Middle frontal gyrus (tissue), 1 donor: ENCODE results near the gene GUCY2D.
"Not testable (repeated sequence)": the region's sequence is repeated elsewhere in the genome, so short reads cannot be mapped to it uniquely, and the experiment has no call there.

Experiments
- DNase-seq: peaks from one replicate; pipeline ENCODE4 v3.0.0-alpha.2; 2015; ENCODE audit warnings: low spot score; ENCODE audit errors: extremely low spot score

The GUCY2D gene

GRCh38 chr17:8016632-8017424 lies 14.4 kb downstream of the GUCY2D start:
- DNase-seq = no peak

DNA sequence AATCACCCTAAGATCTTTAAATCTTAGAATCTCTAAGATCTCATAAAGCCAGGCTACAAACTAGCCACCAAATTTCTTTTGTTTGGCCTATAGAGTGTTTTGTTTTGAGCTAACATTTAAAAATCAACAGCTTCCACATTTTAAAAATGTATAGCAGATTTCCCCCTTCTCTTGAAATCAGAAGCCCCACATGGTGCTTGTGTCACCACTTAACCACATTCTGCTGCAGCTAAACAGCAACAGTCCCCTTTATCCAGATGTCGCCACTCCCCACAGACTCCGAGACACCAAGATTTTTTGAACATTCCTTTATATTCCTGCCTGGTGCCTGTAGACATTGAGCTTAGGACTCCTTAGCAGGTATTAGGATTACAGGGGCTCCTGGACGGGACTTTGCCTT lies 16.0 kb downstream of the GUCY2D start:
- DNase-seq = no peak

GRCh38 chr17:8019166-8019565 lies 16.8 kb downstream of the GUCY2D start:
- DNase-seq = no peak

GRCh38 chr17:8019665-8020650 lies 17.5 kb downstream of the GUCY2D start:
- DNase-seq = no peak

DNA sequence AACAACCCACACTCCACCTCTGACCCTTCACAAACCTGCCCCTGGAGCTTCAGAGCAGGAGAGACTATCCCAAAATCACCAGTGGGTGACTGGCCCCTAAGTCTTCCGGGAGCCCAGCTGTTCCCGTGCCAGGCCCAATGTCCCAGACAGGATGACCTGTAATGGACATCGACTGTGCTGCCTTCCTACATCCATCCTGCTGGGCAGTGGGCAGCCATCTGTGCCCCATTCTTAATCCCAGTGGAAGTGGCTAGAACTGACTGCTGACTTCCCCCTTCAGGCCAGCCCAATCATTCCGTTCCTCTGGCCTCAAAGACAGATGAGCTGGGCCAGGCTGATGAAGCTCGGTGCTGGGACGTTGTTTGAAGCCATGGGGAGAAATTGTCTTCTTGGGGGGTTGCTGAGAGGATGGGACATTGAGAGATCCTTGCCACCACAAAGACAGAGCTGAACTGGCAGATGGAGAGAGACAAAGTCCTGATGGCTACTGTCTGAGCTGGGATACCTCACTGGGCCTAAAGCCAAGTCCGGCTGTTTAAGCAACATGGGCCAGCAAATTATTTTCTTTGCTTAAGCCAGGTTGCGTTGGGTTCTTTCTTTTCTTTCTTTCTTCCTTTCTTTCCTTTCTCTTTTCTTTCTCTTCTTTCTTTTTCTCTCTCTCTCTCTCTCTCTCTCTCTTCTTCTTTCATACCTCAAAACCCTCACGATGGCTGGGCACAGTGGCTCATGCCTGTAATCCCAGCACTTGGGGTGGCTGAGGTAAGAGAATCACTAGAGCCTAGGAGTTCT lies 18.6 kb downstream of the GUCY2D start:
- no peak for DNase-seq

DNA sequence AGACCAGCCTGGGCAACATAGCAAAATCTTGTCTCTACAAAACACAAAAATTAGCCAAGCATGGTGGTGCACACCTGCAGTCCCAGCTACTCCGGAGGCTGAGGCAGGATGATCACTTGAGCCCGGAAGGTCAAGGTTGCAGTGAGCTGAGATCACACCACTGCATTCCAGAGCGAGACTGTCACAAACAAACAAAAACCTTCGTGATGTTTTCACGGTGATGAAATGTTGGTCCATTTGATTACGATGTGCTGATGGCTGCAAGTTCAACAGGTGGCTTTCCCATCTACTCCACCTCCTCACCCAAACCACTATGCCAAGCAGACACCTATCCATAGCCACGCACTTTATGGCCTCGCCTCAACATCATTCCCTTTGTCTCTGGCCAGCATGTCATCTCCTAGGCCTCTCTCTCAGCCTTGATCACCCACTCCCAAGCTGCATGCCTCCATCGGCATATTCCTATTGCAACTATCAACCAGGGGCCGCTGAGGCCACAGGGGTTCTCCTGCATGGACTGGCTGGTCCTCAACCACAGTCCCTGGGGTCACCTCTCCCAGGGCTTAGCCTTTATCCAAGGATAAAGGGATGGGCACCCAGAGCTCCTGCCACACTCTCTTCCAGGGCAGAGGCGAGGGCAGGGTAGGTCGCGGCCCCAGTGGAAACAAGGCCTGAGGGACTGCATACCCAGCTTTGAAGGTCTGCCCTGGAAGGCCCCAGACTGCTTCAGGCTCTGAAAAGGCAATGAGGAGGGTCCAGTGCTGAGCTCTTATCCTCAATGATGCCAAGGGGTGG lies 19.3 kb downstream of the GUCY2D start:
- no peak for DNase-seq

DNA sequence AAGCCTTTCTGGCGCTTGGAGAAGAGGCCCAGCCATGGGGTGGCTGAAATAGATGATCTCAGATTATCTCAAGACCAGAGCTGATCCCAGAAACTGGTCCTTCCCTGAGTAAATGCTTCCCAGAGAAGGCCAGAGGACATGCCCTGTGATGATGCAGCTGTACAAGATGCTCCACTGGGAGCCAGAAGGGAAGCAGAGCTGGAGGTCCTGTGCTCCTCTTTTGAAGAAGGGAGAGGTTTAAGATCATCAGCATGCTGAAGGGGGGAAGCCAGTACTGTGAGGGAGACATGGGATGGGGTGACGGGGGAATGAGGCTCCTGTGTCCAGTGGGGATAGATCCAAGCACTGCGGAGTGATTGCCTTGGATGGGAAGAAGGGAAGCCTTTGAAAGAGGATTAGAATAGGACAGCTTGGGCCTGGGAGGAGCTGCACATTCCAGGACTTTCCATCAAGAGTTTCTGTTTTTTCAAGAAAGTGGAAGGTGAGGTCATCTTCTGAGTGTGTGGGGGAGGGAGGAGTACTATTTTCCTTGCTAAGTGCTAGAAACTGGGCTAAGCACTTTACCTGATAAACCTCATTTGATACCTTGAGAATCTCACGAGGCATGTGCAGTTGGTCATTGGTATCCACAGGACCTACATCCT lies 20.1 kb downstream of the GUCY2D start:
- DNase-seq = no peak

- DNase-seq = not testable (repeated sequence)
Measured at GRCh38 chr17:8024161-8024560, 21.7 kb downstream of the GUCY2D start.

GRCh38 chr17:8025176-8025911 lies 22.9 kb downstream of the GUCY2D start:
- no peak for DNase-seq

DNA sequence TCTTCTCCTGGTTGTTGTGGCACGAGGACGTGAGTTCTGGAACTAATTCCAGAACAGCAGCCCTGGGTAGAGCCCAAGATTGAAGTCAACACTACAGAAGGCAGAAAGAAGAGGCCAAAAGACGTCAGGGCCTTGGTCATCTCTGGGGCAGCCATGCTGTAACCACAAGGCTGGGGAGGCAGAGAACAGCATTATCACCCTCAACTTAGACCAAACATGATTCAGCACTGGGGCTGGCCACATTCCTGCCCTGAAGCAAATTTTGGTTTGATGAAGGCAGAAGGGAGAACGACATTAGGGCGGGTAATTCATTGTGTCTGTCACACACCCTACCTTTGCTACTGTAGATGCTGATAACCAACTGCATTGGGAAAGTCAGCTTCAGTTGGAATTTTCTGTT lies 26.7 kb downstream of the GUCY2D start:
- DNase-seq = no peak

GRCh38 chr17:8031261-8031661 lies 28.8 kb downstream of the GUCY2D start:
- no peak for DNase-seq

DNA sequence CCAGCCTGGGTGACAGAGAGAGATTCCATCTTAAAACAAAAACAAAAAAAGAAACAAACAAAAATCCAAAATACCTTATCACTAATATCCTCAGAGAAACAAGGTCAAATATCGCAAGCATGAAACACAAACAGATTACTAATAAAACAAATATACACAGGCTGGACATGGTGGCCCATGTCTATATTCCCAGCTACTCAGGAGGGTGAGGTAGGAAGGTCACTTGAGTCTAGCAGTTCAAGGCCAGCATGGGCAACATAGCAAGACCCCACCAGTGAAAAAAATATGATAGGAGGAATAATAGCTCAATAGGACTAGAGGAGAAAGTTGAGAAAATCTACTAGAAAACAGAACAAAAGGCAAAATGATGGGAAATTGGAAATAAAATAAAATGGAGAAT lies 29.5 kb downstream of the GUCY2D start:
- DNase-seq = no peak

GRCh38 chr17:8032442-8032841 lies 30.0 kb downstream of the GUCY2D start:
- DNase-seq = no peak

DNA sequence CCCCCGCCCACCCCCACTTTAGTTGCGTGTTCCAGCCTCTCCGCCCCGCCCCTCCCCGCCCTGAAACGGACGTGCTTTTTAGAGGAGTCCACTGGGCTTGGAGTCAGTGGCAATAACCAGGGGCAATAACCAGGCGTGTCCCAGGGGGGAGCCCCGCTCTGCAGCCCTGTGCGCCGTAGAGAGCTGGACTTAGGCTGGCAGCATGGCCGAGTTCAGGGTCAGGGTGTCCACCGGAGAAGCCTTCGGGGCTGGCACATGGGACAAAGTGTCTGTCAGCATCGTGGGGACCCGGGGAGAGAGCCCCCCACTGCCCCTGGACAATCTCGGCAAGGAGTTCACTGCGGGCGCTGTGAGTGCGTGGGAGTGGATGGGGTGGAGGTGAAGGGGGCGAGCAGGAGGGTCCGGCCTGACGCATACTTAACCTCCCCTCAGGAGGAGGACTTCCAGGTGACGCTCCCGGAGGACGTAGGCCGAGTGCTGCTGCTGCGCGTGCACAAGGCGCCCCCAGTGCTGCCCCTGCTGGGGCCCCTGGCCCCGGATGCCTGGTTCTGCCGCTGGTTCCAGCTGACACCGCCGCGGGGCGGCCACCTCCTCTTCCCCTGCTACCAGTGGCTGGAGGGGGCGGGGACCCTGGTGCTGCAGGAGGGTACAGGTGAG lies 36.7 kb downstream of the GUCY2D start, which contains the start of gene ALOX15B:
ALOX15B (plus strand) TSS at position 106 of the 657 bp plus-strand sequence; CDS start at position 203, 97 bp downstream.
- no peak for DNase-seq

DNA sequence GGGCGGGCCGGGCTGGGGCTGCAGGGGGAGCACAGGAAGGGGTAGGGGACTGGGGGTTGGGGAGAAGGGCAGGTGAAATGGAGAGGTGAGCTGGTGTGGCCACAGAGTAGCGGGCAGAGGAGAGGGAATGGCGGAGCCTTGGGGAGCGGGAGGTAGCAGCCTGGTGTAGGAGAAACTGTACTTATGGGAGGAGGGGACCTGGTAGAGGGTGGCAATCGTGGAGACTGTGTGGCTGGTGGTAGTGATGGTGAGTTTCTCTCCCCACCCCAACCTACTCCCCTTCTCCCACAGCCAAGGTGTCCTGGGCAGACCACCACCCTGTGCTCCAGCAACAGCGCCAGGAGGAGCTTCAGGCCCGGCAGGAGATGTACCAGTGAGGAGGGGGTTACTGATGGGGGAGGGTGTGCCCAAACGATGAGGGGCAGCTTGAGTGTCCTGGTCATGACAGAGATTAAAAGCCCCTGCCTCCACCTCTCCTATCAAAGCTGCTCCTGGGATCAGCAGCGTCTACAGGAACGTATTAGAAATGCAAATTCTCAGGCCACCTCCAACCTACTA lies 37.3 kb downstream of the GUCY2D start:
- DNase-seq = no peak

GRCh38 chr17:8041249-8041928 lies 39.0 kb downstream of the GUCY2D start:
- no peak for DNase-seq

- no peak for DNase-seq
Measured at GRCh38 chr17:8041979-8042378, 39.6 kb downstream of the GUCY2D start.
